Common myeloid progenitor, CD34-positive (primary cell): ENCODE results near the gene MGMT.

Experiments used
- CTCF ChIA-PET: fragments of 350-600 bp; sonication (Branson Sonifier 250); formaldehyde crosslinking; loops from one replicate; lab custom pipeline; 2021; ENCODE audit warnings: antibody characterized with exemption; lab: Charles Lee
- POLR2A ChIA-PET: fragments of 350-600 bp; sonication (Branson Sonifier 250); formaldehyde crosslinking; loops from one replicate; lab custom pipeline; 2021; ENCODE audit warnings: antibody characterized with exemption; lab: Charles Lee
- DNase-seq, 3 donors: peaks; one replicate each; pipeline versions ENCODE4 v3.0.0 to v3.0.0-alpha.2; 2013
- H3K27ac ChIP-seq, 2 experiments: 1 replicate in 1 of 2; 2 replicates in 1 of 2; pipeline ENCODE4 v1.7.0; 2013; ENCODE audit warnings: inconsistent platforms in 2 of 2, low read length in 2 of 2, mild to moderate bottlenecking in 2 of 2, low read depth in 1 of 2, moderate library complexity in 1 of 2; ENCODE audit not compliant: severe bottlenecking in 2 of 2, insufficient read depth in 1 of 2, poor library complexity in 1 of 2
- H3K27me3 ChIP-seq, 5 experiments: replicated peaks in 2 of 5; 1 replicate in 3 of 5; 2 replicates in 2 of 5; pipeline versions ENCODE4 v1.6.1 to v1.7.0; 2013; ENCODE audit warnings: low read length in 4 of 5, mild to moderate bottlenecking in 2 of 5, moderate library complexity in 2 of 5, inconsistent platforms in 1 of 5; ENCODE audit not compliant: insufficient read depth in 5 of 5, control insufficient read depth in 4 of 5
- H3K36me3 ChIP-seq, 4 experiments: 1 replicate in 2 of 4; 2 replicates in 2 of 4; pipeline versions ENCODE4 v1.6.1 to v1.7.0; 2013; ENCODE audit warnings: low read length in 3 of 4, control low read depth in 1 of 4, mild to moderate bottlenecking in 1 of 4; ENCODE audit not compliant: control insufficient read depth in 4 of 4, insufficient read depth in 4 of 4
- H3K4me1 ChIP-seq, 4 experiments: 1 replicate in 3 of 4; 2 replicates in 1 of 4; pipeline versions ENCODE4 v1.6.1 to v1.7.1; 2013; ENCODE audit warnings: low read length in 3 of 4, mild to moderate bottlenecking in 3 of 4, control low read depth in 1 of 4, inconsistent platforms in 1 of 4, moderate library complexity in 1 of 4; ENCODE audit not compliant: control insufficient read depth in 4 of 4, insufficient read depth in 4 of 4; ENCODE audit errors: control extremely low read depth in 1 of 4
- H3K4me3 ChIP-seq, 7 experiments: 1 replicate in 4 of 7; 2 replicates in 3 of 7; pipeline versions ENCODE4 v1.5.1 to v1.7.0; 2013; ENCODE audit warnings: mild to moderate bottlenecking in 7 of 7, low read length in 6 of 7, moderate library complexity in 6 of 7, inconsistent platforms in 2 of 7, low read depth in 2 of 7, control low read depth in 1 of 7; ENCODE audit not compliant: insufficient read depth in 4 of 7, control insufficient read depth in 1 of 7; ENCODE audit errors: extremely low read depth in 1 of 7
- H3K9me3 ChIP-seq, 5 experiments: 1 replicate in 4 of 5; 2 replicates in 1 of 5; pipeline versions ENCODE4 v1.6.1 to v1.7.1; 2013; ENCODE audit warnings: low read length in 4 of 5, mild to moderate bottlenecking in 2 of 5, inconsistent platforms in 1 of 5, low read depth in 1 of 5, moderate library complexity in 1 of 5; ENCODE audit not compliant: control insufficient read depth in 4 of 5, insufficient read depth in 2 of 5; ENCODE audit errors: control extremely low read depth in 1 of 5
- WGBS: methylation state at CpG from one replicate; pipeline ENCODE4 v1.1.5; 2013; ENCODE audit not compliant: insufficient coverage; 5-methylcytosine and 5-hydroxymethylcytosine counted together

The MGMT gene

DNA sequence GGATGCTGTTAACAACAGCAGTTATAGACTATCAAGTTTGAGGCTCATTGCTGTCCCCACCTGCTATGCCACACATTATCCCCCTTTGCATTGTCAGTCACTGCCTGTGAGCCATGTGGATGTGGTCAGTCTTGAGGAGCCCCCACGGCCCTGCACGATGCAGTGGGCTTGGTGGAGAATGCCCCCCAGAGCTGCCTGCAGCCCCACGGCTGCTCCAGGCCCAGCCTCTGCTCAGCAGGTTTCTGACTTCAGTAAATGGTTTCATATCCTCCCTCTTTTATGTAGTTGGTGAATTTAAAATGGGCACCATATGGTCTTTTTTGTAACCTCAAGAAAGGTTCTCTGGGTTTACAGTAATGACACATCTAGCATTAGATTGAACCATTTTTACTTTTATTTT is 332.9 kb downstream of the MGMT start:
- ChIA-PET POLR2A (no interaction called here), CTCF (interaction anchor here (0.9 kb wide), 1 partner anchor 32 kb away, joined by 3 read pairs; no protein-coding TSS in a partner anchor)
- H3K9me3 ChIP-seq, result peaks cover 0 to 11% (median 3%) of the 10 kb centered on the region in 5 experiments
- no peaks in the 10 kb centered on the region for H3K36me3 ChIP-seq
- H3K27me3 ChIP-seq, result peaks cover 0 to 3% (median 0%) of the 10 kb centered on the region in 5 experiments
- H3K27ac ChIP-seq, result no peak overlapping the region
- H3K4me1 ChIP-seq, result peaks cover 0 to 10% (median 4%) of the 10 kb centered on the region in 4 experiments
- WGBS, result 100% methylated on average over 1 of the region's 3 CpGs
- no peak overlapping the region for H3K4me3 ChIP-seq
- no peak for DNase-seq

DNA sequence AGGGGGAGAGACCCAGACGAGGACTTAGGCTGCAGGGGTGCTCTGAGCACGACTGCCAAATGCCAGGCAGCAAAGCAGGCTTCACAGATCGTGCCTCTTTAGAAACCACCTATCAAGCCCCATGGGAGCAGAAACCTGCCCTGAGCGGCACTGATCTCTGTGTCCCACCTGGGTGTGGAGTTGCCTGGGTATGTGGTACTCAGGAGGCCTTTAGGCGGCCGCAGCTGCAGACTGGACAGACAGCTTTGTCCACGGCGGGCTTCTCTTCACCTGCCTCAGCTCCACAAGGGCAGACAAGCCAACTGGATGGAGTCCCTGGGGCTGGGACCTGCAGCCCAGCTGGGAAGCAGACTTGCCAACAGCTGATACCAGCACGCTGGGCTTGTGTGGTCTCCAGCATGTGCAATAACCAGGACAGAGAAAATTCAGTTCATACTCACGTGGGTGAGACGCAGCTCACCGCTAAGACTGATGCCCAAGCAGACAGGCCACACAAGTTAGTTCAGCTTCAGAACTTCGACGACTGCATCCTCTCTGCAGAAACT is 333.8 kb downstream of the MGMT start:
- H3K4me1 ChIP-seq, result peaks cover 0 to 10% (median 4%) of the 10 kb centered on the region in 4 experiments
- WGBS, result 93% methylated on average over 12 of the region's 14 CpGs
- POLR2A ChIA-PET, result no interaction called here

DNA sequence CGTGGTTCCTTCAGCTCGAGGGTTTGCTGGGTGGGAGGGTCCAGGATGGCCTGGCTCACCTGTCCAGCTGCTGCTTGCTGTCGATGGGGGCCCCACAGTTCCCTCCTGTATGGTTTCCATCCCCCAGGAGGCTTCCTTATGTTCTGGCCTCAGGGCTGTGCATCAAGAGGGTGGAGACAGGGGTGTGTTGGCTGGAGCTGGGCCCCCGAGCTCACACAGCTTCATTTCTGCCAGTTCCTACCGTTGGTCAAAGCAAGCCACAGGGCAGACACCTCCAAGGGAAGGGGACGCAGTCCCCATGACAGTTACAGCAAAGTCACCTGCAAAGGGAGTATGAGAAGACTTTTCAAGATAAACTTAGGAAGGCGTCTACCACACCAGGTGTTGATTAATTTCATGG is 340.2 kb downstream of the MGMT start:
- Histone ChIP-seq H3K36me3 (no peaks in the 10 kb centered on the region), H3K4me1 (no peaks in the 10 kb centered on the region), H3K27ac (no peak overlapping the region), H3K27me3 (no peaks in the 10 kb centered on the region), H3K4me3 (no peak overlapping the region), H3K9me3 (peaks cover 2 to 21% (median 4%) of the 10 kb centered on the region in 5 experiments)
- POLR2A ChIA-PET, result no interaction called here
- DNase-seq, result no peak
- CTCF ChIA-PET, result no interaction called here
- 68% methylated on average over 4 of the region's 7 CpGs for WGBS

More for the DNA sequence above, 333.8 kb downstream of the MGMT start:
- Histone ChIP-seq H3K27me3 (peaks cover 0 to 3% (median 0%) of the 10 kb centered on the region in 5 experiments), H3K4me3 (no peak overlapping the region), H3K27ac (no peak overlapping the region), H3K9me3 (peaks cover 3 to 18% (median 4%) of the 10 kb centered on the region in 5 experiments), H3K36me3 (no peaks in the 10 kb centered on the region)
- no peak for DNase-seq
- CTCF ChIA-PET, result no interaction called here

DNA sequence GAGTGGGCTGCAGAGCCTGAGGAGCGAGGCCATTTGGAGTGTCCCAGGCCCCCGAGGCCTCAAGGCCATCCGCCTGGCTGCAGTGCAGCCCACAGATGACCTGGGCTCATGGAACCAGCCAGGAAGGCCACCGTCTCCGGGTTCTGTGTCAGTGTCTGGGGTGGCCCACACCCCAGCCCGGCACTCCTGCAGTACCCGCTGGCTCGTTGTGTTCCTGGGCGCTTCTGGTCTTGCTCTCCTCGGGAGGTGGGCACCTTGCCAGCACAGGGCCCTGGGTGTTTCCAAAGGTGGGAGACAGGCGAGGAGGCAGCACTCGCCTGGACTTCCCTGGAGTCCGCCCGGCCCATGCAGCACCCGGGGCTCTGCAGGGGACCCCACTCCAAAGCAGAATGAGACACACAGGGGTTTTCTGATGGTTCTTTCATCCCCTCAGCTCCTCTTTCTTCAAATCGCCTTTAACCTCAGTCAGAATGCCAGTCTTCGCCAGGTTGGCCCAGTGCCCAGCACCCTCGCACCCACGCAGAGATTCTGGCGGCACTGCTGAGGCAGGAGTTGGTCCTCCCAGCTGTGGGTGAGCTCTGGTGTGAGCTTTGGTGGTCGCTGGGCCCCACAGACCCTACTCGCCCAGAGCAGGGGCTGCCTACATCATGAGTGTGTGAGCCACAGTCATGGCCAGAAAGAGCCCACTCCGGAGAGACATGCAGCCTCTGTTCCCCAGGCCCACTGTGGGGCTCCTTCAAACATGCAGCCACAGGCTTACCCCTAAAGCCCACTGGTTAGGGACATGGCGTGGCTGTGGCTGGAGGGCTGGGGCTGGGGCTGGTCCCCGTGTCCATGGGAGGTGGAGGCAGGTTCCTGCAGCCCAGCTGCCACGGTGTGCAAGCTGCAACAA is 341.3 kb downstream of the MGMT start:
- ChIA-PET CTCF (no interaction called here), POLR2A (no interaction called here)
- H3K4me1 ChIP-seq, result no peaks in the 10 kb centered on the region
- H3K27me3 ChIP-seq, result no peaks in the 10 kb centered on the region
- 96% methylated on average over 25 of the region's 26 CpGs for WGBS
- DNase-seq, result no peak
- H3K27ac ChIP-seq, result no peak overlapping the region
- H3K9me3 ChIP-seq, result peaks cover 0 to 17% (median 4%) of the 10 kb centered on the region in 5 experiments
- H3K4me3 ChIP-seq, result no peak overlapping the region
- H3K36me3 ChIP-seq, result no peaks in the 10 kb centered on the region

DNA sequence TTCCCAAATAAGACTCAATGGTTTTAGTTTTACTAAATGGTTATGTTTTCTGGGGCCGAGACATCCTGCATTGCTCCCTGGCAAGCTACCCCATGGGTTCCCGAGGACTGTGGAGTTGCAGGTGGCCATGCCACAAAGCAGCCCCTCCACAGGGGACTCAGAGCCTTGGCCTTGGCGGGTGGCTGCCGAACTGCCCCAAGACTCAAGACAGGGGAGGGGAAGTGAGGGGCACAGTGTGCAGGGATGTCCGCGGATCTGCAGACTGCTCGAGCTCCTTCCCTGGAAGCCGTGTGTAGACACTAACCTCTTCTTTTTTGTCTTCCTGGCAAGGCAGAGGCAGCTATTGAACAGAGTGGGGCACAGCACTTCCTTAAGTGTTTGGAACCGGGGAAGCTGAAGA is 342.4 kb downstream of the MGMT start:
- Histone ChIP-seq H3K4me3 (no peak overlapping the region), H3K27me3 (no peaks in the 10 kb centered on the region), H3K36me3 (no peaks in the 10 kb centered on the region), H3K9me3 (peaks cover 0 to 11% (median 3%) of the 10 kb centered on the region in 5 experiments), H3K27ac (no peak overlapping the region), H3K4me1 (no peaks in the 10 kb centered on the region)
- 95% methylated on average over 9 of the region's 9 CpGs for WGBS
- POLR2A ChIA-PET, result no interaction called here
- no peak for DNase-seq
- CTCF ChIA-PET, result no interaction called here

DNA sequence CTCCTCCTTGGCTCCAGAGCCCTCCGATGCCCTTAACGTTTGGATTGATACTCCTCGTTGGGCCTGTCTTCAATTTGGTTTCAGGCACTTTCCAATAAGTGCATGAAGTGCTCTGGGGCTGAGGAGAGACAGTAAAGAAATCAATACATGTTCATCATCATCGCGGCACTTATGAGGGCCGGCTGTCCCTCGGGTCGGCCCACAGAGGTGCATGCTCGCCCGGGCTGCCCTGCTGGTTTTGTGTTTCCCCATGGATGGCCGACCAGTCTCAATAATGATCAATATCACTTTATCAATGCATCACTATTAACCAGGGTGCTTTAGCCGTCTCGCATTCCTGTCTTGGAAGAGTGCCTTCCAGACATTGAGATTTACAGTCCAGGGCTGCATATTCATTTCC is 342.8 kb downstream of the MGMT start:
- Histone ChIP-seq H3K36me3 (no peaks in the 10 kb centered on the region), H3K27ac (no peak overlapping the region), H3K4me1 (peaks cover 0 to 2% (median under 1%) of the 10 kb centered on the region in 4 experiments), H3K27me3 (no peaks in the 10 kb centered on the region), H3K9me3 (peaks cover 0 to 10% (median 3%) of the 10 kb centered on the region in 5 experiments), H3K4me3 (no peak overlapping the region)
- ChIA-PET POLR2A (no interaction called here), CTCF (no interaction called here)
- 97% methylated on average over 11 of the region's 13 CpGs for WGBS
- DNase-seq, result no peak

DNA sequence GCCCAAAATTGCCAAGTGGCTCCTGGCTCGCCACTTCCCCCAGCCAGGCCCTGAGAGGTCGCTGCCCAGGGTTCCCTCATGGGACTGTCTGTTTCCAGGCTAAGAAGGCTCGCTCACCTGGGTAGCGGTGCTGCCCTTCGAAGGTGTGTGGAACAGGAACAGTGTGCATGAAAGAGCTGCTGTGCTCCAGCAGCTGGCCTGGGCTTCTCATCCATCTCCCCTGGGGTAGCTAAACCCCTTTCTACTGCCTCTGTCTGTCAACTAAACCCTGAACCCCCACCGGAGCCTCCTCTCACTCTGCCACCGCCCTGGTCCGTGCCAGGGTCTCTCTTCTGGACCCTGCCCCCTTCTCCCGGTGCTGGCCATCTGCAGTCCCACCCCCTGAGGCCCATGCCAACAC is 344.2 kb downstream of the MGMT start:
- CTCF ChIA-PET, result no interaction called here
- peaks cover 0 to 7% (median 5%) of the 10 kb centered on the region in 4 experiments for H3K4me1 ChIP-seq
- no peaks in the 10 kb centered on the region for H3K27me3 ChIP-seq
- no peak for DNase-seq
- peaks cover 0 to 6% (median 0%) of the 10 kb centered on the region in 5 experiments for H3K9me3 ChIP-seq
- no peak overlapping the region for H3K27ac ChIP-seq
- 94% methylated on average over 9 of the region's 9 CpGs for WGBS
- no peaks in the 10 kb centered on the region for H3K36me3 ChIP-seq
- POLR2A ChIA-PET, result no interaction called here
- H3K4me3 ChIP-seq, result no peak overlapping the region
